Kidney (tissue), 14 donors: ENCODE results near the gene SHISA8. TPM values are rescaled to one million over a fixed set of nuclear protein-coding genes. Genes with fewer than 3 reads are reported as not detected.

Experiments used
- DNase-seq, 5 donors: peaks; one replicate each; pipeline ENCODE4 v3.0.0-alpha.2; 2013 to 2020
- FAIRE-seq: peaks from 2 replicates; lab custom pipeline; 2012; peaks lifted over from hg19 to GRCh38; lab: Jason Lieb, UNC
- H3K27ac ChIP-seq, 2 donors: one replicate each; pipeline ENCODE4 v1.7.0; 2013; ENCODE audit warnings: low read depth in 2 of 2, low read length in 2 of 2, inconsistent platforms in 1 of 2
- H3K27me3 ChIP-seq: one replicate; pipeline ENCODE4 v1.7.1; 2013; ENCODE audit warnings: low read length, inconsistent platforms; ENCODE audit not compliant: control insufficient read depth, insufficient read depth
- H3K36me3 ChIP-seq, 3 donors: one replicate each; pipeline versions ENCODE4 v1.7.0 to v1.7.1; 2013; ENCODE audit warnings: low read length in 3 of 3, control low read depth in 1 of 3, inconsistent platforms in 1 of 3; ENCODE audit not compliant: insufficient read depth in 3 of 3, control insufficient read depth in 2 of 3
- H3K4me1 ChIP-seq, 3 donors: one replicate each; pipeline versions ENCODE4 v1.7.0 to v1.7.1; 2013; ENCODE audit warnings: low read length in 3 of 3, inconsistent platforms in 1 of 3, low read depth in 1 of 3; ENCODE audit not compliant: control insufficient read depth in 2 of 3, insufficient read depth in 2 of 3
- H3K4me3 ChIP-seq, 3 donors: one replicate each; pipeline versions ENCODE4 v1.7.0 to v1.8.1; 2013; ENCODE audit warnings: low read length in 3 of 3, control low read depth in 1 of 3, inconsistent platforms in 1 of 3
- H3K9ac ChIP-seq, 3 donors: one replicate each; pipeline versions ENCODE4 v1.7.0 to v1.7.1; 2013; ENCODE audit warnings: low read length in 3 of 3, control low read depth in 1 of 3, inconsistent platforms in 1 of 3
- H3K9me3 ChIP-seq, 3 donors: one replicate each; pipeline versions ENCODE4 v1.7.0 to v1.7.1; 2013; ENCODE audit warnings: low read length in 3 of 3, control low read depth in 1 of 3, inconsistent platforms in 1 of 3; ENCODE audit not compliant: control insufficient read depth in 2 of 3, insufficient read depth in 1 of 3
- CTCF ChIP-seq: IDR thresholded peaks from 3 replicates; pipeline ENCODE4 v1.5.1; 2012; ENCODE audit warnings: mild to moderate bottlenecking, moderate library complexity, borderline replicate concordance; ENCODE audit not compliant: insufficient read depth; ENCODE audit errors: extremely low read depth
- intact Hi-C: fragments of 100-400 bp; cut with DNase I; formaldehyde crosslinking; loops from one replicate; pipeline ENCODE4 v1.11.1; 2022
- polyA plus RNA-seq: library from polyadenylated mRNA; stranded (reverse); fragments of 350-450 nt; fragmentation: Illumina TruSeq; extraction: RNeasy Lipid Tissue Mini Kit (QIAGEN cat#74804); gene quantifications from one replicate; pipeline ENCODE4 v1.2.3, GENCODE V29; 2014; ENCODE audit warnings: low read depth, low replicate concordance; ENCODE audit not compliant: insufficient read depth
- total RNA-seq: library from RNA; stranded (reverse); fragmentation: NEBNext Ultra II Directional; extraction: Animal tissue kit (Norgen Biotek cat#: 25700); gene quantifications from one replicate; pipeline ENCODE4 v1.2.1, GENCODE V29; 2021
- donor health status: control.
- donor health status: control.
- donor health status: control.
- donor health status: control.
- donor health status: control.
- donor health status: DM: yes; HTN: yes; CAD: no.
- donor health status: Normal renal cell carcinoma (clear cell type).

The SHISA8 gene
- total and polyA plus RNA-seq, 2 donors from 2014 or later, result 0.35 to 0.47 TPM

- Histone ChIP-seq H3K36me3 (no peaks in the 10 kb centered on the region), H3K9ac (no peak overlapping the region), H3K4me1 (peaks cover 0 to 12% (median 0%) of the 10 kb centered on the region in 3 donors), H3K27me3 (peaks cover 31% of the 10 kb centered on the region), H3K9me3 (no peaks in the 10 kb centered on the region), H3K4me3 (no peak overlapping the region), H3K27ac (no peak overlapping the region)
- DNase-seq, result peak in 4 of 5 donors; percentile 49 to 87 (median 71)
- TF ChIP-seq CTCF, result no peak
- intact Hi-C loops, result no loop called here
- FAIRE-seq, result no peak
Observed at GRCh38 chr22:41913842-41914534, 886 bp downstream of the SHISA8 start.

- Histone ChIP-seq H3K27me3 (peaks cover 31% of the 10 kb centered on the region), H3K27ac (no peak overlapping the region), H3K9me3 (no peaks in the 10 kb centered on the region), H3K4me3 (no peak overlapping the region), H3K36me3 (no peaks in the 10 kb centered on the region), H3K9ac (no peak overlapping the region), H3K4me1 (peaks cover 0 to 12% (median 0%) of the 10 kb centered on the region in 3 donors)
- no peak for TF ChIP-seq CTCF
- intact Hi-C loops, result no loop called here
- no peak for FAIRE-seq
- no peak for DNase-seq
Observed at GRCh38 chr22:41913040-41913719, 1.7 kb downstream of the SHISA8 start.

- intact Hi-C loops, result no loop called here
- Histone ChIP-seq H3K27me3 (peaks cover 31% of the 10 kb centered on the region), H3K9ac (no peak overlapping the region), H3K36me3 (no peaks in the 10 kb centered on the region), H3K9me3 (no peaks in the 10 kb centered on the region), H3K4me3 (no peak overlapping the region), H3K4me1 (peaks cover 0 to 12% (median 0%) of the 10 kb centered on the region in 3 donors), H3K27ac (no peak overlapping the region)
- TF ChIP-seq CTCF, result no peak
- FAIRE-seq (no peak), DNase-seq (no peak)
Observed at GRCh38 chr22:41912338-41913039, 2.4 kb downstream of the SHISA8 start.
